GM19467 (cell line): ENCODE results near the gene KIF11.
A peak's percentile ranks its signal among the peaks of the same experiment; 100 is the strongest.
"Not testable (repeated sequence)": the region's sequence is repeated elsewhere in the genome, so short reads cannot be mapped to it uniquely, and the experiment has no call there.

ENCODE experiments used
- ATAC-seq: cut with Tn5 transposase; IDR thresholded peaks from one replicate; pipeline ENCODE4 v1.9.1; 2021; ENCODE audit warnings: mild to moderate bottlenecking, moderate library complexity; ENCODE audit not compliant: unreplicated experiment

Gene KIF11

GRCh38 chr10:92590623-92591549 lies 2.0 kb upstream of the KIF11 start:
- no peak for ATAC-seq

DNA sequence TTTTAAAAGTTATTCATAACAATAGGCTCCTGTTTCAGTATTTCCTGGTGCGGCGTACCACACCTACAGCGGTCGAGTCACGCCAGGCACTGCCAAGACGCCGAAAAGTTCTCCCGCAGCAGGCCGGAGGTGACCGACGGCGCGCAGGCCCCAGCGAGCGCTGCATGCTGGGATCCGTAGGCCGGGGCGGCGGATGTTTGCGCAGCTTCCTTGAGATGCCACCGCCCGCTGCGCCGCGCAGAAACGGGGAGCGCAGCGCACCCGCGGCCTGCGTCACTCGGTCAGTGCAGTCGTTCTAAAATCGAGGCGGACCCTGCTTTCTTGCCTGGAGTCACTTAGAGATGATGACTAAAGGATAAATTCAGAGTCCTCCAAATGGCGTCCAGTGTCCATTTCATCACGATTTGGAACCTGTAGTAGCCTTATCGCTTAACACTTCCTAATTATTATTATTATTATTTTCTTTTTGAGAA lies 1.3 kb upstream of the KIF11 start:
- ATAC-seq = peak; percentile 75

- no peak for ATAC-seq
Observed at GRCh38 chr10:92593619-92594588, 974 bp downstream of the KIF11 start.

DNA sequence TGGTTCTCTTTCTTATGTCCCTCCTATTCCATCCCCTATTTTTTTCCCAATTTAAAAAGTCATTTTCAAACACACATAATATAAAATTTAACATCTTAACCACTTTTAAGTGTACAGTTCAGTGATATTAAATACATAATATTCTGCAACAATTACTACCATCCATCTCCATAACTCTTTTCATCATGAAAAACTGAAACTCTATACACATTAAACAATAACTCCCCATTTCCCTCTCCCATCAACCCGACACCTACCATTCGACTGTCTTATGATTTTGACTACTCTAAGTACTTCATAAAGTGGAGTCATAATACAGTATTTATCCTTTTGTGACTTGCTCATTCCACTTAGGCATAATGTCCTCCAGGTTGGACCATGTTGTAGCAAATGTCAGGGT lies 2.6 kb downstream of the KIF11 start:
- ATAC-seq = no peak

GRCh38 chr10:92598321-92598720 lies 5.4 kb downstream of the KIF11 start:
- no peak for ATAC-seq

DNA sequence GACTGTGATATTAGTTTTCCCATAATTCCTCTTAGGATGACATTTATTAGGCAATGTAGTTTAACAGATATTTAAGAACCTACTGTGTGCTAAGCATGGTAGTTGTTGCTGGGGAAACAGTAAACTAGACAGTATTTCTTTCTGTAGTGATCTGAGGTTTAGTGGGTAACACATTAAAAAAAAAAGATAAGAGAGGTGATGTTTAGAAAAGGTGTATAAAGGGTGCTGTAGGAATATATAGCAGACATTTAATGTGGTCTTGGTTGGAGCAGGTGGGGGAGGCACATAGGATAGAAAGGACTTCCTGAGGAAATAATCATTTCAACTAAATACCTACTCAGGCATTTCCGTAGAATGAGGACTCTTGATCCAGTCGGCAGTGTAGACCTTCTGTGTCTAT lies 11.9 kb downstream of the KIF11 start:
- ATAC-seq = no peak

DNA sequence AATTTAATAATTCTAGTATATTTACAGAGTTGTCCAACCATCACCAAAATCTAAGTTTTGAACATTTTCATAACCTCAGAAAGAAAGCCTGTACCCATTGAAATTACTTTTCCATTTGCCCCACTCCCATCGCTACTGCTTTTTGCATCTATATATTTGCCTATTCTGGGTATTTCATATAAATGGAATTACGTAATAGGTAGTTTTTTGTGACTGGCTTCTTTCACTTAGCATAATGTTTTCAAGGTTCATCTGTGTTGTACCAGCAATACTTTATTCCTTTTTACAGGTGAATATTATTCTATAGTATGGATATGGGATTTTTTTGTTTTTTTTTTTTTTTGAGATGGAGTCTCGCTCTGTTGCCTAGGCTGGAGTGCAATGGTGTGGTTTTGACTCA lies 22.6 kb downstream of the KIF11 start:
- no peak for ATAC-seq

DNA sequence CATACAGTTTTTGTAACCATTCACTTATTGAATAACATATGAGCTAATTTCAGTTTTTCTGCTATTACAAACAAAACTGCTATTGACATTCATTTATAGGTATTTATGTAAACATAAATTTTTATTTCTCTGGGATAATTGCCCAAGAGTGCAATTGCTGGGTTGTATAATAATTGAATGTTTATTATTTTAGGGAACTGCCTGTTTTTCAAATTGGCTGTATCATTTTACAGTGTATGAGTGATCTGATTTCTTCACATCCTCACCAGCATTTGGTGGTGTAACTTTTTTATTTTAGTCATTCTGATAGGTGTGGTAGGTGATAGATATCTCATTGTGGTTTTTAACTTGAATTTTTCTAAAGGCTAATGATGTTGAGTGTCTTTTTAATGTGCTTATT lies 26.4 kb downstream of the KIF11 start:
- ATAC-seq = no peak

DNA sequence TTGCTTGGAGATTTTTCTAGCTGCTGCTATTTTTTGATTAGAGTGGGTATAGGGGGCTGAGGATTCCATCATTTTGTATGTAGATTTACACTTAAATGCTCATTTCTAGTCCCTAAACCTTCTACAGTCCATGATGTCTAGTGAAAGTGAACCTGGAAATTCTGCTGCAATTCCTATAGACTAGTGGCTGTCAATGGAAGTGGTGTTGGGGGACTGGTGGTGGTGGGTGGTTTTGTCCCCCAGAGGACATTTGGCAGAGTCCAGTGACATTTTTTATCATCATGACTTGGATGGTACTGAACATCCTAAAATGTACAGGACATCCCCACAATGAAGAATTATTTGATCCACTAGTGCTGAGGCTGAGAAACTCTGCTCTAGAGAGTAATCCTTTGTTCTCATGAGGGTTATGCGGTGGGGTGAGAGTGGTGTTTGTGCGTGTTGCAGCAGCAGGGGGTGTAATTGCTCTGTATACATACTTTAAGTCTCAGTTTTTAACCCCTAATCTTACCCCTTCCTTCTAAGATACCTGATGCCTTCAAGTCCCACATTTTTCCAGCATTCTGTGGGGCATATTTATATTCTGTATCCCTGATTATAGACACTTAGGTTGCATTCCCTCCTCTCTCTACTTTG lies 35.0 kb downstream of the KIF11 start:
- ATAC-seq = no peak

DNA sequence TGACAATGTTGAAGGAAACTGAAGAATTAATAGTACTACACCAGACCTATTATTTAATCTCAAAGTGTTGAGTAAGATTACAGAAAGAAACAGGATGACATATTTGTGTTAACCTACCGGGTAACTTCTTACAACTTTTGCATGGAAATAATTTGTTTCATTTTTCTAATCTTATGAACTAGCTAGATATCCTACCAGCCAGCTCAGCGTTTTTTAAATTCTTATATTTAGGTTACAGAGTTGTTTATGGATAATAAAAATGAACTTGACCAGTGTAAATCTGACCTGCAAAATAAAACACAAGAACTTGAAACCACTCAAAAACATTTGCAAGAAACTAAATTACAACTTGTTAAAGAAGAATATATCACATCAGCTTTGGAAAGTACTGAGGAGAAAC lies 37.0 kb downstream of the KIF11 start:
- no peak for ATAC-seq

DNA sequence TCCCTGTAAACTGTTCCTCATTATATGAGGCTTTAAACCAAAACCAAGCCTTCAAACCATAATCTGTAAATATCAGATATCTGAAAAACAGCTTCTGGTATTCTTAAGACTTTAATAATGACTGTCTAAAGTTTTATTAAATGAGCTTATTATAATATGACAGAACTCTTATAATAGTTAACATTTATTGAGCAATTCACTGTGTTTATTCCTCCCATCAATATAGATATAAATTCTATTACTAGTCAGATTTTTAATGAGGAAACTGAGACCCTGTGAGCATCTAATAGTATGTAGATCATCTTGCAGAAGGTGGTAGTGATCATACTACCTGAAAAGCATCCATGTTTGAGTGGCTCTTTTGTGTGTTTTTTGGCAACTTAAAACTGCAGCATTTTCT lies 45.1 kb downstream of the KIF11 start:
- ATAC-seq = no peak

GRCh38 chr10:92640107-92640506 lies 47.2 kb downstream of the KIF11 start:
- ATAC-seq = no peak

GRCh38 chr10:92641492-92641891 lies 48.6 kb downstream of the KIF11 start:
- ATAC-seq = no peak

DNA sequence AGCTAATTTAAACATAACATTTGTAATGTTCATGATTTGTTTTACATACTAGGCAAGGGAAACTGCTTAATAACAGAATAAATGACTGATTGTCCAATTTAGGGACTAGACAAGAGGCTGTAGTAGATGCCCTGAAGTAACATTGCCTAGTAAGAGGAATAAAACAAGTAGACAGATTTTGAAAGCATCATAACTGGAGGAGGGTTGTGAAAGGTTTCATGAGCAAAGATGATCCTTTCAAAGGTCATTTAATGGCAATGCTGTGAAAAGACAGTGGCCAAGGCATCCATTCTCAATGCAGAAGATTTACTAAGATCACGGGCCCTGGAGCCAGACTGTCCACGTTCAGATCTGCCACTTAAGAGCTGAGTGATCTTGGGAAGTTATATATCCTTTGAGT lies 52.0 kb downstream of the KIF11 start:
- ATAC-seq = no peak

GRCh38 chr10:92650864-92651263 lies 57.9 kb downstream of the KIF11 start:
- not testable (repeated sequence) for ATAC-seq

DNA sequence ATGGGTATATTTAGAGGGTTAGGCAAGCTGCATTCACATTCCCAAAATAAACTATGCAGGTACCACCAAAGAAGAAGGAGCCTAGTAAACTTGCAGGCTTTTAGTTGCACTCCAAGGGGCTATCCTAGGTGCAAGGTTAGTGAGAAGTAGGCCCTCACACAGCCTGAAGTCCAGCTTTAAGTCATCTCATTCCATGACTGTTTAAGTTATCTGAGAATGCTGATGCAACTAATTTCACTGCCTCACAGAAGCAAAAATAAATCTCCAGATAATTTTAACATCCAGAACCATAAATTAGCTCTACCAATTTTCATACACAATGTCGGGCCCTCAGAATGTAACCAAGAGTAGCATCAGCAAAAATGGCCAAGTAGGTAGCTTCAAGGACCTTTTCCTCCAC lies 62.5 kb downstream of the KIF11 start:
- no peak for ATAC-seq

- ATAC-seq = no peak
Observed at GRCh38 chr10:92656266-92656961, 63.5 kb downstream of the KIF11 start.

- no peak for ATAC-seq
Observed at GRCh38 chr10:92657024-92657423, 64.1 kb downstream of the KIF11 start.

GRCh38 chr10:92662848-92663247 lies 69.9 kb downstream of the KIF11 start:
- no peak for ATAC-seq

GRCh38 chr10:92664322-92664721 lies 71.4 kb downstream of the KIF11 start:
- no peak for ATAC-seq
